Measurements from ENCODE around the gene EXOC4.
"Not testable (repeated sequence)": the region's sequence is repeated elsewhere in the genome, so short reads cannot be mapped to it uniquely, and the experiment has no call there.

Gene EXOC4

DNA sequence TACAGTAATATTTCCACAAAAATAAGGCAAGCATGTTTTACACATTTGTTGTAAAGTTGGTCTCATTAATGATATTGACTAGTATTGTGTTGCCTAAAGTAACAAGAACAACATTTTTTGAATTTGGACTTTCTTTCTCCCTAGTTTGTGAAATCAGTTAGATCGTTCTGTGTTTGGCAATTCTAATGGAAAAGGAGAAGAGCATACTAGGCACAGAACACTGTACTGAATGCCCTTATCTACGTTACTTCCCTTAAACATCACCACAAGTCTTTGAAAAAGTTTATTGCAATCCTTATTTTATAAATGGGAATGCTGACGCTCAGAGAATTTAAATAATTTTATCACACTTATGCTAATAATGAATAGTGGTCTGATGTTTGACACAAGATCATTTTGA, 372.2 kb downstream of the EXOC4 start:
- H3K9ac ChIP-seq (ENCODE audit: low read depth in 1 of 2, low read length in 2 of 2): no peak overlapping the region
- H3K27me3 ChIP-seq (ENCODE audit: control insufficient read depth in 2 of 2, insufficient read depth in 2 of 2, low read length in 2 of 2): no peaks in the 10 kb centered on the region
- no peaks in the 10 kb centered on the region for H3K36me3 ChIP-seq (ENCODE audit: control insufficient read depth in 2 of 2, insufficient read depth in 2 of 2, low read length in 2 of 2)
- H3K9me3 ChIP-seq (ENCODE audit: control insufficient read depth in 2 of 2, low read length in 2 of 2): no peaks in the 10 kb centered on the region
- no peaks in the 10 kb centered on the region for H3K4me1 ChIP-seq (ENCODE audit: control insufficient read depth in 2 of 2, insufficient read depth in 2 of 2, low read length in 2 of 2)
- H3K27ac ChIP-seq (ENCODE audit: low read depth in 2 of 2, low read length in 2 of 2): no peak overlapping the region
- no peak overlapping the region for H3K4me3 ChIP-seq (ENCODE audit: low read length in 2 of 2)

GRCh38 chr7:133629701-133630100, 376.8 kb downstream of the EXOC4 start:
- Histone ChIP-seq H3K36me3 (ENCODE audit: control insufficient read depth in 2 of 2, insufficient read depth in 2 of 2, low read length in 2 of 2) (peaks cover 0 to 5% of the 10 kb centered on the region in 2 donors), H3K4me1 (ENCODE audit: control insufficient read depth in 2 of 2, insufficient read depth in 2 of 2, low read length in 2 of 2) (no peaks in the 10 kb centered on the region)

GRCh38 chr7:133633055-133633454, 380.2 kb downstream of the EXOC4 start:
- no peak overlapping the region for H3K9ac ChIP-seq (ENCODE audit: low read depth in 1 of 2, low read length in 2 of 2)
- no peaks in the 10 kb centered on the region for H3K9me3 ChIP-seq (ENCODE audit: control insufficient read depth in 2 of 2, low read length in 2 of 2)
- H3K36me3 ChIP-seq (ENCODE audit: control insufficient read depth in 2 of 2, insufficient read depth in 2 of 2, low read length in 2 of 2): peaks cover 0 to 5% of the 10 kb centered on the region in 2 donors
- H3K27me3 ChIP-seq (ENCODE audit: control insufficient read depth in 2 of 2, insufficient read depth in 2 of 2, low read length in 2 of 2): no peaks in the 10 kb centered on the region
- no peak overlapping the region for H3K4me3 ChIP-seq (ENCODE audit: low read length in 2 of 2)
- no peaks in the 10 kb centered on the region for H3K4me1 ChIP-seq (ENCODE audit: control insufficient read depth in 2 of 2, insufficient read depth in 2 of 2, low read length in 2 of 2)
- no peak overlapping the region for H3K27ac ChIP-seq (ENCODE audit: low read depth in 2 of 2, low read length in 2 of 2)

More at GRCh38 chr7:133629701-133630100, 376.8 kb downstream of the EXOC4 start:
- Histone ChIP-seq H3K27me3 (ENCODE audit: control insufficient read depth in 2 of 2, insufficient read depth in 2 of 2, low read length in 2 of 2) (no peaks in the 10 kb centered on the region), H3K27ac (ENCODE audit: low read depth in 2 of 2, low read length in 2 of 2) (no peak overlapping the region), H3K4me3 (ENCODE audit: low read length in 2 of 2) (no peak overlapping the region), H3K9ac (ENCODE audit: low read depth in 1 of 2, low read length in 2 of 2) (no peak overlapping the region), H3K9me3 (ENCODE audit: control insufficient read depth in 2 of 2, low read length in 2 of 2) (no peaks in the 10 kb centered on the region)

GRCh38 chr7:133635541-133635940, 382.7 kb downstream of the EXOC4 start:
- H3K27me3 ChIP-seq (ENCODE audit: control insufficient read depth in 2 of 2, insufficient read depth in 2 of 2, low read length in 2 of 2): no peaks in the 10 kb centered on the region
- no peaks in the 10 kb centered on the region for H3K4me1 ChIP-seq (ENCODE audit: control insufficient read depth in 2 of 2, insufficient read depth in 2 of 2, low read length in 2 of 2)
- no peak overlapping the region for H3K9ac ChIP-seq (ENCODE audit: low read depth in 1 of 2, low read length in 2 of 2)
- peaks cover 0 to 2% of the 10 kb centered on the region in 2 donors for H3K36me3 ChIP-seq (ENCODE audit: control insufficient read depth in 2 of 2, insufficient read depth in 2 of 2, low read length in 2 of 2)
- H3K27ac ChIP-seq (ENCODE audit: low read depth in 2 of 2, low read length in 2 of 2): no peak overlapping the region
- no peaks in the 10 kb centered on the region for H3K9me3 ChIP-seq (ENCODE audit: control insufficient read depth in 2 of 2, low read length in 2 of 2)
- H3K4me3 ChIP-seq (ENCODE audit: low read length in 2 of 2): no peak overlapping the region

DNA sequence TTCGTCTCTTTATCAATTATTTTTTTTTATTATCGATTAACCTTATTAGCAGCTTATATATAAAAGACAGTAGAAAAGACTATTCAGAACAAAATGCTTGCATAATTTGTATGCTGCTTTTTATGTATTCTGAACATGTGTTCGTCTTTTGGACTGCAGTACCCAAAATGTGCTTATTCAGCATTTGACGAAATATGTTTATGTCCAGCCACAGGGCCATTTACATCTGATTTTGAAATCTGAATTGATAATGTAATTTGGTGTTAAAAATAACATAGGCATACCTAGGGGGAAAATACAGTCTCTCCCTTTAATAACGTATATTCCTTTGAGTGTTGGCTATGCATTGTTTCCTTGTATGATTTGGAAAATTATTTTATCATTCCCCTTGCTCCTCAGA, 386.0 kb downstream of the EXOC4 start:
- H3K9me3 ChIP-seq (ENCODE audit: control insufficient read depth in 2 of 2, low read length in 2 of 2): no peaks in the 10 kb centered on the region
- no peaks in the 10 kb centered on the region for H3K4me1 ChIP-seq (ENCODE audit: control insufficient read depth in 2 of 2, insufficient read depth in 2 of 2, low read length in 2 of 2)
- no peak overlapping the region for H3K9ac ChIP-seq (ENCODE audit: low read depth in 1 of 2, low read length in 2 of 2)
- no peak overlapping the region for H3K27ac ChIP-seq (ENCODE audit: low read depth in 2 of 2, low read length in 2 of 2)
- H3K27me3 ChIP-seq (ENCODE audit: control insufficient read depth in 2 of 2, insufficient read depth in 2 of 2, low read length in 2 of 2): no peaks in the 10 kb centered on the region
- no peak overlapping the region for H3K4me3 ChIP-seq (ENCODE audit: low read length in 2 of 2)
- no peaks in the 10 kb centered on the region for H3K36me3 ChIP-seq (ENCODE audit: control insufficient read depth in 2 of 2, insufficient read depth in 2 of 2, low read length in 2 of 2)

DNA sequence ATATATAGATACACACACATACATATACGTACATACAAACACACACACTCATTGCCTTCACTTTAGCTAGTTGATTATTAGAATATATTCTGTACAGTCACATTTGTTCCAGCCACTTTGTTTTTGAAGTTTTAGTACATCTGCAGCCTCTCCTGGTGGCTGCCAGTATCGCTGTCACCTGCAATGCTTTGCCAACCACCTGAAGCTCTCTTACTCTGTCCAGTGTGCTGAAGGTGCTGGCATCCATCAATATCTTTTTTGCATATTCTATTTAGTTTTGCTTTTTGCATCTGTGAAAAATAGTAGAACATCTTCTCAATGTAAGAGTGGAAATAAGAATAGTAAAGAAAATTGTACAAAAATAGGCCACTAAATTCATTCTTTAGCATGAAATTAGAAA, 388.6 kb downstream of the EXOC4 start:
- Histone ChIP-seq H3K4me1 (ENCODE audit: control insufficient read depth in 2 of 2, insufficient read depth in 2 of 2, low read length in 2 of 2) (no peaks in the 10 kb centered on the region), H3K9me3 (ENCODE audit: control insufficient read depth in 2 of 2, low read length in 2 of 2) (no peaks in the 10 kb centered on the region), H3K27me3 (ENCODE audit: control insufficient read depth in 2 of 2, insufficient read depth in 2 of 2, low read length in 2 of 2) (no peaks in the 10 kb centered on the region), H3K36me3 (ENCODE audit: control insufficient read depth in 2 of 2, insufficient read depth in 2 of 2, low read length in 2 of 2) (no peaks in the 10 kb centered on the region), H3K9ac (ENCODE audit: low read depth in 1 of 2, low read length in 2 of 2) (no peak overlapping the region), H3K27ac (ENCODE audit: low read depth in 2 of 2, low read length in 2 of 2) (no peak overlapping the region), H3K4me3 (ENCODE audit: low read length in 2 of 2) (no peak overlapping the region)

GRCh38 chr7:133642907-133643306, 390.0 kb downstream of the EXOC4 start:
- Histone ChIP-seq H3K27ac (ENCODE audit: low read depth in 2 of 2, low read length in 2 of 2) (no peak overlapping the region), H3K27me3 (ENCODE audit: control insufficient read depth in 2 of 2, insufficient read depth in 2 of 2, low read length in 2 of 2) (no peaks in the 10 kb centered on the region), H3K9ac (ENCODE audit: low read depth in 1 of 2, low read length in 2 of 2) (no peak overlapping the region), H3K9me3 (ENCODE audit: control insufficient read depth in 2 of 2, low read length in 2 of 2) (no peaks in the 10 kb centered on the region), H3K36me3 (ENCODE audit: control insufficient read depth in 2 of 2, insufficient read depth in 2 of 2, low read length in 2 of 2) (no peaks in the 10 kb centered on the region), H3K4me3 (ENCODE audit: low read length in 2 of 2) (no peak overlapping the region), H3K4me1 (ENCODE audit: control insufficient read depth in 2 of 2, insufficient read depth in 2 of 2, low read length in 2 of 2) (no peaks in the 10 kb centered on the region)

DNA sequence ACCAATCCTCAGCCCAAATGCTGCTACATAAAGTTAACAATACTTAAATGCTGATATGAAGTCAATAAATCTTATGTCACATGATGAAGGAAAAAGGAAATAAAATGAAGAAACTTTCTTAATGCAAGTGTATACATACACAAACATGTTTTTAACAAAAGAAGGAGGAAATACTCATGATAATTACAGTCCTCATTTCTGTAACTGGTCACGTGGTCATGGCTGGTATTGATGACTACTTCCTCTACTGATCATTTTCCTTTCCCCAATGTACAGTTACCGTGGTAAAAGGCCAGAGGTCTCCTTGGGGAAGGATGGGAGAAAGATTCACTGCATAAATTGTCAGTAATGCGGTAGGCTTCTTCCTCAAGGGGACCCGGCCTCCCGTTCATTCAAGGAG, 390.8 kb downstream of the EXOC4 start:
- H3K4me3 ChIP-seq (ENCODE audit: low read length in 2 of 2); H3K9ac ChIP-seq (ENCODE audit: low read depth in 1 of 2, low read length in 2 of 2); H3K27me3 ChIP-seq (ENCODE audit: control insufficient read depth in 2 of 2, insufficient read depth in 2 of 2, low read length in 2 of 2); H3K27ac ChIP-seq (ENCODE audit: low read depth in 2 of 2, low read length in 2 of 2); H3K36me3 ChIP-seq (ENCODE audit: control insufficient read depth in 2 of 2, insufficient read depth in 2 of 2, low read length in 2 of 2); H3K9me3 ChIP-seq (ENCODE audit: control insufficient read depth in 2 of 2, low read length in 2 of 2); H3K4me1 ChIP-seq (ENCODE audit: control insufficient read depth in 2 of 2, insufficient read depth in 2 of 2, low read length in 2 of 2): not testable (repeated sequence)

DNA sequence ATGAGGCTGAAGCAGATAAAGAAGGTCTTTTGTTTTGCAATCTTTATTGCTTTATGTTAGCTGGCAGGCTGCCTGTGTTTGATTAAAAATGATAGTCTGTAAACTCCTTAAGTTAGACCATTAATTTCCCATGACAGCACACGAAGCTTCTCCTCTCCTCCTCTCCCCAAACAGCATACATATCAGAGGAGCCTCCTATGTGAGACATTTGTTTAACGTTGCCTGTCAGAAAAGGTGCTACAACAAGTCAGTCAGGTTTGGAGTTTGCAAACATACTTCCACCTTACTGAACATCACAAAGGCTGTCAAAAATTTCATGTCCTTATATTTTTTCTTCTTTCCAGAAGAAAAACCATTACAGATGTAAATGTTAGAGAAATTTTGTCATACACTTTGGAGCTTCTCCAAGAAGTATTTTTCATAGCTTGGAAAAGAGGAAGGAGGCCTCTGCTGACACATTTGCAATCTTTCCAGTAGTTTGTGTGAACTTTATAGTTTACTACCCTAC, 393.1 kb downstream of the EXOC4 start:
- Histone ChIP-seq H3K27ac (ENCODE audit: low read depth in 2 of 2, low read length in 2 of 2) (no peak overlapping the region), H3K36me3 (ENCODE audit: control insufficient read depth in 2 of 2, insufficient read depth in 2 of 2, low read length in 2 of 2) (no peaks in the 10 kb centered on the region), H3K9ac (ENCODE audit: low read depth in 1 of 2, low read length in 2 of 2) (no peak overlapping the region), H3K27me3 (ENCODE audit: control insufficient read depth in 2 of 2, insufficient read depth in 2 of 2, low read length in 2 of 2) (no peaks in the 10 kb centered on the region), H3K4me1 (ENCODE audit: control insufficient read depth in 2 of 2, insufficient read depth in 2 of 2, low read length in 2 of 2) (no peaks in the 10 kb centered on the region), H3K4me3 (ENCODE audit: low read length in 2 of 2) (no peak overlapping the region), H3K9me3 (ENCODE audit: control insufficient read depth in 2 of 2, low read length in 2 of 2) (no peaks in the 10 kb centered on the region)

- no peaks in the 10 kb centered on the region for H3K27me3 ChIP-seq (ENCODE audit: control insufficient read depth in 2 of 2, insufficient read depth in 2 of 2, low read length in 2 of 2)
- no peak overlapping the region for H3K4me3 ChIP-seq (ENCODE audit: low read length in 2 of 2)
- no peaks in the 10 kb centered on the region for H3K36me3 ChIP-seq (ENCODE audit: control insufficient read depth in 2 of 2, insufficient read depth in 2 of 2, low read length in 2 of 2)
- H3K27ac ChIP-seq (ENCODE audit: low read depth in 2 of 2, low read length in 2 of 2): no peak overlapping the region
- H3K9ac ChIP-seq (ENCODE audit: low read depth in 1 of 2, low read length in 2 of 2): no peak overlapping the region
- H3K4me1 ChIP-seq (ENCODE audit: control insufficient read depth in 2 of 2, insufficient read depth in 2 of 2, low read length in 2 of 2): no peaks in the 10 kb centered on the region
- H3K9me3 ChIP-seq (ENCODE audit: control insufficient read depth in 2 of 2, low read length in 2 of 2): no peaks in the 10 kb centered on the region
These were observed 393.8 kb downstream of the EXOC4 start for GRCh38 chr7:133646472-133647315.
